ENCODE results near the gene RNF169.

GRCh38 chr11:74720596-74721478 lies 27.8 kb upstream of the RNF169 start:
- TF ChIP-seq CTCF (IDR thresholded peaks at IDR 0.05) (no peak), POLR2A (IDR thresholded peaks at IDR 0.05) (no peak)

All from thyroid gland (tissue), 4 donors.